H1 (cell line): ENCODE data around the gene FAM174B.

ENCODE experiments used
- CTCF ChIP-seq, 3 experiments: IDR thresholded peaks; 1 replicate in 2 of 3; 2 replicates in 1 of 3; pipeline versions ENCODE4 v1.5.1 to v1.6.1; 2011; ENCODE audit warnings: low read length in 3 of 3, mild to moderate bottlenecking in 3 of 3, inconsistent platforms in 2 of 3, low read depth in 1 of 3, moderate library complexity in 1 of 3; ENCODE audit not compliant: insufficient read depth in 1 of 3; ENCODE audit errors: control extremely low read depth in 1 of 3
- EGR1 ChIP-seq: IDR thresholded peaks from 2 replicates; pipeline ENCODE4 v1.6.1; 2011; ENCODE audit warnings: low read depth, low read length, borderline replicate concordance
- EZH2 ChIP-seq: fragments of 200-600 bp; sonication (generic); IDR thresholded peaks from 2 replicates; pipeline ENCODE4 v1.7.1; 2012; ENCODE audit warnings: low read depth, mild to moderate bottlenecking, moderate library complexity, low read length, inconsistent platforms; ENCODE audit not compliant: severe bottlenecking
- HDAC2 ChIP-seq, 2 experiments: fragments of 300-600 bp in 1 of 2; sonication (generic) in 1 of 2; IDR thresholded peaks; 2 replicates each; pipeline ENCODE4 v1.6.1; 2011 to 2012; ENCODE audit warnings: low read depth in 2 of 2, low read length in 2 of 2, mild to moderate bottlenecking in 2 of 2, moderate library complexity in 2 of 2, borderline replicate concordance in 1 of 2, inconsistent platforms in 1 of 2
- JUND ChIP-seq: IDR thresholded peaks from 2 replicates; pipeline ENCODE4 v1.6.1; 2011; ENCODE audit warnings: mild to moderate bottlenecking, improper control_type of control experiment, low read length
- SAP30 ChIP-seq: fragments of 300-600 bp; sonication (generic); IDR thresholded peaks from 2 replicates; pipeline ENCODE4 v1.7.1; 2012; ENCODE audit warnings: low read length, moderate library complexity, mild to moderate bottlenecking, inconsistent platforms; ENCODE audit not compliant: insufficient read depth, insufficient replicate concordance
- TCF12 ChIP-seq: IDR thresholded peaks from 2 replicates; pipeline ENCODE4 v1.6.1; 2011; ENCODE audit warnings: low read depth, mild to moderate bottlenecking, low read length

- TF ChIP-seq CTCF (IDR thresholded peaks at IDR 0.05; ENCODE audit: control extremely low read depth in 1 of 3, insufficient read depth in 1 of 3, low read depth in 1 of 3, low read length in 3 of 3) (no peak), JUND (no peak), SAP30 (no peak), EZH2 (no peak), EGR1 (no peak), HDAC2 (IDR thresholded peaks at IDR 0.05; ENCODE audit: borderline replicate concordance in 1 of 2, low read depth in 2 of 2, low read length in 2 of 2) (no peak), TCF12 (no peak)
Observed at GRCh38 chr15:92664178-92664900, 8.8 kb upstream of the FAM174B start.
